Tibial artery (tissue), 4 donors: Measurements from ENCODE around the gene CFI.

Experiments
- DNase-seq, 2 donors: peaks; one replicate each; pipeline ENCODE4 v3.0.0-alpha.2; 2019
- H3K27ac ChIP-seq, 2 donors: fragments of 200-600 bp; sonication (generic) in 1 of 2; 1 replicate in 1 of 2; 2 replicates in 1 of 2; pipeline ENCODE4 v1.5.1; 2018 to 2019; ENCODE audit warnings: mild to moderate bottlenecking in 1 of 2
- H3K27me3 ChIP-seq, 2 donors: fragments of 200-600 bp; sonication (generic) in 1 of 2; one replicate each; pipeline versions ENCODE4 v1.5.1 to v1.6.0; 2016 to 2019
- H3K36me3 ChIP-seq, 3 donors: fragments of 200-600 bp; sonication (generic) in 2 of 3; one replicate each; pipeline ENCODE4 v1.5.1; 2016 to 2019; ENCODE audit warnings: mild to moderate bottlenecking in 2 of 3
- H3K4me1 ChIP-seq, 4 donors: fragments of 200-600 bp; sonication (generic) in 2 of 4; 1 replicate in 3 of 4; 2 replicates in 1 of 4; pipeline ENCODE4 v1.5.1; 2016 to 2019
- H3K4me3 ChIP-seq, 2 donors: fragments of 200-600 bp; sonication (generic) in 1 of 2; 1 replicate in 1 of 2; 2 replicates in 1 of 2; pipeline ENCODE4 v1.5.1; 2018 to 2019; ENCODE audit warnings: mild to moderate bottlenecking in 2 of 2
- H3K9me3 ChIP-seq, 3 donors: fragments of 200-600 bp; sonication (generic) in 1 of 3; one replicate each; pipeline ENCODE4 v1.5.1; 2016 to 2019
- CTCF ChIP-seq, 2 experiments: fragments of 200-600 bp in 1 of 2; fragments of 450-650 bp in 1 of 2; IDR thresholded peaks; one replicate each; pipeline ENCODE4 v1.5.1; 2017 to 2019; ENCODE audit warnings: antibody characterized with exemption in 2 of 2, mild to moderate bottlenecking in 1 of 2, moderate library complexity in 1 of 2
- intact Hi-C: fragments of 100-400 bp; cut with DNase I; formaldehyde crosslinking; loops from one replicate; pipeline ENCODE4 v1.15.0; 2023; ENCODE audit warnings: low total_unique reads

Gene CFI

DNA sequence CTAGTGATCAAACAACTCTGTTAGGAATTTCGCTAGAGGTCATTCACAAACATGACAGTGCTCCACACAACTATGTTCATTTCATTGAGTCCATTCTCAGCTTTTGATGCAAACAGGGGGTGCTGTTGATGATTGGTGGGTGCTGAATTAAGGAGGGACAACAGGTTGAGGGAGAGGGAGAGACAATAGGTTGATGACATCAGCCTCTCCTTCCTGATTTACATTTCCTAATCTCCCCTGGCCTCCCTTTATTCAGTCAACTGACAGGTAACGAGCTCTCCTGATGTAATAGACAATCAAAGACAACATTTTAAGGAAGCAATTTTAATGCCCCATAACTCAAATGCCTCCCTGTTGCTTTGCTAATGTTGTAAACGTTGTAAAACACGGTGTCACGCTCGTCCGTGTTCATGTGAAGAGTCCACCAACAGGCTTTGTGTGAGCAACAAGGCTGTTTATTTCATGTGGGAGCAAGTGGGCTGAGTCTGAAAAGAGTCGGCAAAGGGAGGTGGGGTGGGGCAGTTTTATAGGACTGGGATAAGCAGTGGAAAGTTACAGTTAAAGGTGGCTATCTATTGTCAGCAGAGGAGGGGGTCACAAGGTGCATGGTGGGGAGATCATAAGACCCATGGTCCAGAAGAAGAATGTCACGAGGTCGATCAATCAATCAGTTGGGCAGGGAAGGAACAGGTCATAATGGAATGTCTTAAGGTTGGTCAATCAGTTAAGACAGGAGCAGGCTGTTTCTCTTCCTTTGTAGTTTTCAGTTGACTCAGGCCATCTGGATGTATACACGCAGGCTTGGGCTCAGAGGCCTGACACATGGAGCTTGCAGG, 9.0 kb upstream of the CFI start:
- H3K4me3 ChIP-seq = no peak overlapping the region
- intact Hi-C loops = loop anchor here (10.0 kb wide), 1 partner anchor 1186 kb away; the partner anchor contains the start of gene RPL34
- peaks cover 0 to under 1% of the 10 kb centered on the region in 2 donors for H3K27me3 ChIP-seq
- H3K36me3 ChIP-seq = no peaks in the 10 kb centered on the region
- TF ChIP-seq CTCF (IDR thresholded peaks at IDR 0.05) = no peak
- no peak overlapping the region for H3K27ac ChIP-seq
- H3K4me1 ChIP-seq = peaks cover 0 to 5% (median 0%) of the 10 kb centered on the region in 4 donors
- H3K9me3 ChIP-seq = no peaks in the 10 kb centered on the region
- no peak for DNase-seq

DNA sequence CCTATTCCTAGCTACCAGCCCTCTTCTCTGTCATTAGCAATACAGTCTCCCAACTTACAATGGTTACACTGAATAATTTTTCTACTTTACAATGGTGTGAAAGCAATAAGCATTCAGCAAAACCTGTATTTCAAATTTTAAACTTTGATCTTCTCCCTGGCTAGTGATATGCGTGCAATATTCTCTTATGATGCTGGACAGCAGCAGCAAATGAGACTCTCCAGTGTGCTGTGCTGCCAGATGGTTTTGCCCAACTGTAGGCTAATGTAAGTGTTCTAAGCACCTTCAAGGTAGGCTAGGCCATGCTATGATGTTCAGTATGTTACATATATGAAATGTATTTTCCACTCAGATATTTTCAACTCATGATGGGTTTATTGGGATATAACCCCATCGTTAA, 7.9 kb upstream of the CFI start:
- Histone ChIP-seq H3K27ac (no peak overlapping the region), H3K9me3 (no peaks in the 10 kb centered on the region), H3K27me3 (peaks cover 0 to 2% of the 10 kb centered on the region in 2 donors), H3K36me3 (no peaks in the 10 kb centered on the region), H3K4me3 (no peak overlapping the region), H3K4me1 (peaks cover 0 to 2% (median 0%) of the 10 kb centered on the region in 4 donors)
- no peak for TF ChIP-seq CTCF (IDR thresholded peaks at IDR 0.05)
- intact Hi-C loops = loop anchor here (10.0 kb wide), 1 partner anchor 1185 kb away; the partner anchor contains the start of gene RPL34
- no peak for DNase-seq

DNA sequence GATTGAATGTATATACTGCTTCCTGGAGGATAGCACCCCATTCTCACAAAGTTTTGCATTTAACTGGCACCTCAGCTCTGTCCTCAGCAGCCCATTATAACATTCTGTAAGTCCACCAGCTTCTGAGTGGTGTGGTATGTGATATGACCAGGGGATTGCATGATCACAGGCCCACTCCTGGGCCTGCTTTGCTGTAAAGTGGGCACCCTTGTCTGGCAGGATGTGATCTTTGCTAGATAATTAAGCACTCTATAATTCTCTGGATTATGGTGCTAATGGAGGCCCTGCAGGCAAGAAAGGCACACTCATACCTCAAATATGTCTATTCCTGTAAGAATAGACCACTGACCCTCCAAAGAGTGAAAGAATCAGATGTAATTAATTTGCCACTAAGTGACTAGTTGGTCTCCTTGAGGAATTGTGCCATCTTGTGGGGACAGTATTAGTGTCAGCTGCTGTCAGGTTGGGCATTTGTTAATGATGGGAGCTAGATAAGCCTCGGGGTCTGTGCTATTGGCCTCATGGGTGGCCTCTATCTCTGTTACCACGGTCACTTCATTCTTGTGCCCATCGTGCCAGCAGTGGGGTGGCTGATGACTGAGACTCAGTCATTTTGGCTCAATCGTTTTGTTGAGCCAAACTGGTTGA, 2.2 kb upstream of the CFI start:
- intact Hi-C loops = no loop called here
- Histone ChIP-seq H3K9me3 (no peaks in the 10 kb centered on the region), H3K4me3 (no peak overlapping the region), H3K27me3 (peaks cover 0 to 2% of the 10 kb centered on the region in 2 donors), H3K36me3 (no peaks in the 10 kb centered on the region), H3K4me1 (no peaks in the 10 kb centered on the region), H3K27ac (no peak overlapping the region)
- peak in 1 of 2 experiments; percentile 18 for TF ChIP-seq CTCF (IDR thresholded peaks at IDR 0.05)
- no peak for DNase-seq

- no peaks in the 10 kb centered on the region for H3K4me1 ChIP-seq
- intact Hi-C loops = no loop called here
- no peak overlapping the region for H3K4me3 ChIP-seq
- H3K9me3 ChIP-seq = no peaks in the 10 kb centered on the region
- no peak for TF ChIP-seq CTCF (IDR thresholded peaks at IDR 0.05)
- no peak for DNase-seq
- H3K27ac ChIP-seq = no peak overlapping the region
- no peaks in the 10 kb centered on the region for H3K36me3 ChIP-seq
- peaks cover 0 to 2% of the 10 kb centered on the region in 2 donors for H3K27me3 ChIP-seq
These were observed 555 bp downstream of the CFI start for GRCh38 chr4:109801099-109801789.

- no peak overlapping the region for H3K27ac ChIP-seq
- no peaks in the 10 kb centered on the region for H3K27me3 ChIP-seq
- no peak for TF ChIP-seq CTCF (IDR thresholded peaks at IDR 0.05)
- no peak for DNase-seq
- no peaks in the 10 kb centered on the region for H3K36me3 ChIP-seq
- H3K4me3 ChIP-seq = no peak overlapping the region
- no peaks in the 10 kb centered on the region for H3K4me1 ChIP-seq
- peaks cover 0 to 5% (median under 1%) of the 10 kb centered on the region in 3 donors for H3K9me3 ChIP-seq
- intact Hi-C loops = no loop called here
These were observed 2.9 kb downstream of the CFI start for GRCh38 chr4:109798866-109799265.
